Left colon (tissue), 2 donors: ENCODE measurements around the gene PRDM16. TPM values are rescaled to one million over a fixed set of nuclear protein-coding genes. Genes with fewer than 3 reads are reported as not detected.

Experiments
- ATAC-seq: fragments of 200-7000 bp; cut with Tn5 transposase; one replicate; pipeline ENCODE4 v1.9.1; 2020; ENCODE audit warnings: mild to moderate bottlenecking, moderate library complexity
- DNase-seq, 2 donors: peaks; one replicate each; pipeline ENCODE4 v3.0.0-alpha.2; 2020
- intact Hi-C, 2 donors: fragments of 100-400 bp; cut with DNase I in 1 of 2; cut with micrococcal nuclease in 1 of 2; formaldehyde crosslinking; loops; one replicate each; pipeline versions ENCODE4 v1.11.2 to v1.14.0; 2022; cut with DNase I, micrococcal nuclease
- total RNA-seq, 2 donors: library from RNA; stranded (reverse); fragmentation: NEBNext Ultra II Directional; extraction: Animal tissue kit (Norgen Biotek cat#: 25700); gene quantifications; one replicate each; pipeline ENCODE4 v1.2.1, GENCODE V29; 2021
- donor health status: DM: no; HTN: no; CAD: no.
- donor health status: DM: yes; HTN: yes; CAD: no.

The PRDM16 gene
- total RNA-seq, 2 donors from 2014 or later = 1.1 to 1.2 TPM

DNA sequence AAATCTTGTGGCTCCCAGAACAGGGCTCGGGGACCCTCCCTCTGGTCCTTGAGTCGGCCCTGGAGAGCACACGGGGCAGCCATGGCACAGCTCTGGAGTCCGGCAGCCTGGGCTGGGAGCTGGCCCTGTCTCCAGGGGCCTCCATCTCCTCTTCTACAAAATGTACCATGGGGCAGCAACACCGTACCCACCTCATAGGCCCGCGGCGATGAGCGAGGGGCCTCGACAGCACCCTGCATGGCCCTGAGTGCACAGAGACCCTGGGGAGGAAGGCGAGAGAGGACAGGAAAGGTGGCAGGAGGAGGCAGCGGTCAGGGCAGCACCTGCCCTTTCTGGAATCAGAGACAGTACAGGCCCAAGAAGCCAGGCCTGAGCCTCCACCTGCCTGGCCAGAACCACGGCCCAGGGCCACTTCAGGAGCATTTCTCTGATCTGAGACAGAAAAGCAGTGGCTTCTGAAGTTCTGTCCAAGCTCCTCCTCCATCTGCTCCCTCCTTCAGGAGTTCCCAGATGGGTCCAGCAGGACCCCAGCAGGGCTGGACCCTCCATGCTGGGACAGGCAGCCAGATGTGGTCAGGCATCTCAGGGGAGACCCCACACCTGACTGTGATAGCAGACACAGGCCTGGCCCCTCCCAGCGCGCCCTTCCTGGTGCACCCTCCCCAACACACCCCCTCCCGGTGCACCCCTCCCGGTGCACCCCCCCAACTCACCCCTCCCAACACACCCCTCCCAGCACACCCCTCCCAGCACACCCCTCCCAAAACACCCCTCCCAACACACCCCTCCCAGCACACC is 309.6 kb downstream of the PRDM16 start:
- ATAC-seq (no peak), DNase-seq (no peak)
- intact Hi-C loops = no loop called here

DNA sequence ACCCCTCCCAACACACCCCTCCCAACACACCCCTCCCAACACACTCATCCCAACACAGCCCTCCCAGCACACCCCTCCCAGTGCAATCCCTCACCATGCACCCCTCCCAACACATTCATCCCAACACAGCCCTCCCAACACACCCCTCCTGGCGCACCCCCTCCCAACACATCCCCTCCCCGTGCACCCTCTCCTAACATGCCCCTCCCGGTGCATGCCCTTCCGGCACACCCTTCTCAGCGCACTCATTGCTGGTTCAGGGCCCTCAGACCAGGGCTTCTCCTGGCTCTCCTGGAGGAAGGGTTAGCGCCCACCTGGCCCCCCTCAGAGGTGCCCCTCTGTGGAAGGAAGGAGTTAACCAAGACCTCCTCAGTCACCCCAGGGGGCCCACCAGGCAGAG is 310.9 kb downstream of the PRDM16 start:
- intact Hi-C loops = no loop called here
- ATAC-seq = no peak
- DNase-seq = no peak

DNA sequence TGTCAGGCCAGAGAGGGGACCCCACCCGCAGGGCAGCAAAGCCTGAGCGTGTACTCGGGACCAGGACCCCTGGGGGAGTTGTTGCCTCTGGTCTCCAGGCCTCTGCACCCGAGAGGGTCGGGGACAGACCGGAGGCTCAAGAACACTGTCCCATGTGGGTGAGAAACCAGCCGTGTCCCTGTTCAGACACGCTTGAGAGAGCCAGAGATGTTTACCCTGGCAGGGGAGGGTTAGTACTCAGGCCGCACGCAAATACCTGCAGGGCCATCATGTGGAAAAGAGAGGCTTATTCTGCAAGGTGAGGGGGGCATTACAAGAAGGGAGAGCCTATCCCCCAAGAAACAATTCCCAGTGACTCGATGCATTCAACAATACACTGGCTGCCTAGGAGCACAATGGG is 311.5 kb downstream of the PRDM16 start:
- intact Hi-C loops = no loop called here
- ATAC-seq (no peak), DNase-seq (no peak)

DNA sequence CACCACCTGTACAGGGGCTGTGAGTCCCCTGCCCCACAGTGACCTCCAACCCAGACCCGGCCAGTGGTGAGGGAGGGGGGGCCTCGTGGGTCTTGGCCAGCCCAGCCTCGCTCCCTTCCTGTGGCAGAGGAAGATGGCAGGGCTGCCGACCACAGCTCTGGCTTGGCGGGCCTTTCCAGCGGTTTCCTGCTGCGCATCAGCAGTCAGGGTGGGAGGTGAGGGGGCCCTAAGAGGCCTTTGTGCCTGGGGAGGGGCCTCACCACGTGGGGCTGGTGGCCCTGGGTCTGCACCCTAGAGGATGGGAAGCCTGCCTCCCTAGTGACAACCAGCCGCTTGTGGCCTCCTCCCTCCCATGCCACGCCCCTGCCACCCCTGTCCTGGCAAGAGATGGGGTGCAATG is 312.9 kb downstream of the PRDM16 start:
- intact Hi-C loops = no loop called here
- no peak for ATAC-seq
- no peak for DNase-seq

DNA sequence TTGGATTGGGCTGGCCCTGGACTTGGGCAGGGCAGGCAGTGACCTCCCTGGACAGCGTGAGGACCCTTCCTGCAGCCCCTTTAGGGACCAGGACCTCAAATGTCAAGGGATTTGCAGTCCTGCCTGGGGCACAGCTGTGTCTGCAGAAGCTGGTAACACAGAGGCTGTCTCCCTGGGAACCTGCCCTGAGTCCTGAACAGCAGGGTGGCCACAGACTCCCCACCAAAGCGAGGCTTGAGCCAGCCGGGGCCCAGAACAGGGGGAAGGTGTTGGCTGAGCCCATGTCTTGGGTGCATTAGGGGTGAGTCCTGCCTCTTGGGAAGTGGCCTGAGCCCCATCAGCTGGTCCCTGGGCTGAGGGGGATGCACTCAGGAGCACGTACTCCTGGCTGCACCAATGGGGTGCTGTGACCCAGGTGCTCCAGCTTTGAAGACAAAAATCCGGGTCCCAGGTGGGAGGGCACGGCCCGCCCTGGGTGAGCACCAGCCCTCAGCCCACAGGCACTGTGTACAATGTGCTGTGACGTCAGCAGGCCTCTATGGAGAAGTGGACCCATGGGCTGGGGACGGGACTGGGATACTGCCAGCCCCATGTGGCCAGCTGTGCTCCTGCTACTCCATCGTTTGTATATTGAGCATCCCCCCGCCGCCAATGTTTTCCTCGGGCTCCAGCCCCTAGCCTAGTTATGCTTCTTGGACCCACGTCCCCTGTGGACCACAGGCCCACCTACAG is 313.5 kb downstream of the PRDM16 start:
- DNase-seq = no peak
- ATAC-seq = no peak
- intact Hi-C loops = no loop called here

DNA sequence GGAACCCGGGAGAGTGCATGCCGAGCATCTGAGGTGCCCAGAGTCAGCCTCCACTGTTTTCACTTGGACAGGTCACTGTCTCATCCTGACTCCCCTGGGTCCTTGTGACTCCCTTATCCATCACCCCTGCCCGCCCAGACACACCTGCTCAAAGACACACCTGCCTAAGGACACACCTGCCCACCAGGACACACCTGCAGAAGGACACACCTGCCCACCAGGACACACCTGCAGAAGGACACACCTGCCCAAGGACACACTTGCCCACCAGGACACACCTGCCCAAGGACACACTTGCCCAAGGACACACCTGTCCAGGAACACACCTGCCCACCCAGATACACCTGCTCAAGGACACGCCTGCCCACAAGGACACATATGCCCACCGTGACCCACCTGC is 314.7 kb downstream of the PRDM16 start:
- no peak for ATAC-seq
- intact Hi-C loops = no loop called here
- no peak for DNase-seq

DNA sequence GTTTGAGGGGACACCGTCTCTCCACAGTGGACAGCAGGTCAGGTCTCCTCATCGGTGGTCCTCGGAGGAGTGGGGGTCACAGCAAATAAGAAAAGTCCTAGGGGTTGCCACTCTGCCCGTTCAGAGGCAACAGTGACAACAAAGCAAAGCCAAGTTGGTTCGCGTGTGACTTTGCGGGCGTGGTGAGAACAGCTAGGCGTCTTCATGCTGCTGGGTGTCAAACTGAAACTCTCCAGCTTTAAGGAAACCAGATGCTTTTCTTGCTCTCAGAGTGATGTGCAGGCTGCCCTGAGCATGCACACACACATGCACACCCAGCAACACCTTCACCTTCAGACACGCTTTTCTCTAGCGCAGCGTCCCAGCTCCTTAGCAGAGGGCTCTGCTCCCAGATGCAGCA is 315.4 kb downstream of the PRDM16 start:
- DNase-seq (no peak), ATAC-seq (peak; percentile 20)
- intact Hi-C loops = no loop called here

DNA sequence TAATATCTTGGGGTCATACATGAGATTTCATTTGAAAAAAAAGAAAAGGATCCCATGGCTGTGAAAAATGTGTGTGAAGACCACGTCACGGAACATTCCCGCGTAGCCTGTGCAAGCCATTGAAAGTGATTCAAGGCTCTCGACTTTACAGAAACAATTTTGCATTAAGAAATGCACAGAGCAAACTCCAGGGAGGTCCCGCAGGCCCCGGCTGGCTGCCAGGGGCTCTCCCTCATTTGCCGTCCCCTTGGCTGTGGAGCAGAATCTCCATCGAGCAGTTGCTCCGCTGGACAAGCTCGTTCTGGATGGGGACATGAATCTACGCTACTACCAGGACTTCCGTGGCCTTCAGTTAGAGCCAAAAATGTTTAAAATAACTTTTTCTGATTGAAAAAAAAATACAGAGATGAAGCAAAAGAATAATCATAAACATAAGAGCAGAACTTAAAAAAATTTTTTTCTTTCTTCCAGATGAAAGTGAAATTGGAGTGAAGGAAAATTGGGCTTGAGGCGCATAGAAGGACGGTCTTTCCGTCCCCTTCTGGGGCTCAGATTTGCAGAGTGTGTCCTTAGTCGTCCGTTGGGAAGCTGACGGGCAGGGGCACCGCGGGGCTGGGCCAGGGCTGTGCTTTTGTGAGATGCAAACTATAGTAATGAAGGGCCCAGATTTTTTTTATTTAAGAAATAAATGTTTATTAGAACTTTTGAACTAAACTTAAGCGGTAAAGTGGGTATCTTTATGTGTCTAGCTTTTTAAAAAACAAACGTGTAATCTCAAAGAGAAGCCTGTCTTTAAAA is 317.4 kb downstream of the PRDM16 start:
- intact Hi-C loops = no loop called here
- DNase-seq = no peak
- ATAC-seq = no peak

DNA sequence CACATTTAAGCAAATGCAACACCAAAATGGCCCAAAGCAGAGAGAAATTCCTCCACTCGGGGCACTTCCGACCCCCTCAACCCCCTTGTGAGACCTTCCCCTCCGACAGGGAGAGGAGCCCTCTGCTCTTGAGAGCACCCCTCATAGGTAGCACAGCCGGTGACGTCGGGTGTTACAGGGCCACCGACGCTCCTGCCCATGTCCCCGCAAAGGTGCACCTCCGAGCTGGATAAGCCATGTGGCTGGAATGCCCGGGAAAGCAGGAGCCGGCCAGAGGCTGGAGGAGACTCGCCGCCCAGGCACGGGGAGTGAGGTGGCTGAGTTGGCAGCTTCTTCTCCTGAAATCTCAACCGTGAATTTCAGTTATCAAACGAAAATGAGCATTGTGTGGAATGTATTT is 318.4 kb downstream of the PRDM16 start:
- intact Hi-C loops = no loop called here
- DNase-seq (no peak), ATAC-seq (no peak)

DNA sequence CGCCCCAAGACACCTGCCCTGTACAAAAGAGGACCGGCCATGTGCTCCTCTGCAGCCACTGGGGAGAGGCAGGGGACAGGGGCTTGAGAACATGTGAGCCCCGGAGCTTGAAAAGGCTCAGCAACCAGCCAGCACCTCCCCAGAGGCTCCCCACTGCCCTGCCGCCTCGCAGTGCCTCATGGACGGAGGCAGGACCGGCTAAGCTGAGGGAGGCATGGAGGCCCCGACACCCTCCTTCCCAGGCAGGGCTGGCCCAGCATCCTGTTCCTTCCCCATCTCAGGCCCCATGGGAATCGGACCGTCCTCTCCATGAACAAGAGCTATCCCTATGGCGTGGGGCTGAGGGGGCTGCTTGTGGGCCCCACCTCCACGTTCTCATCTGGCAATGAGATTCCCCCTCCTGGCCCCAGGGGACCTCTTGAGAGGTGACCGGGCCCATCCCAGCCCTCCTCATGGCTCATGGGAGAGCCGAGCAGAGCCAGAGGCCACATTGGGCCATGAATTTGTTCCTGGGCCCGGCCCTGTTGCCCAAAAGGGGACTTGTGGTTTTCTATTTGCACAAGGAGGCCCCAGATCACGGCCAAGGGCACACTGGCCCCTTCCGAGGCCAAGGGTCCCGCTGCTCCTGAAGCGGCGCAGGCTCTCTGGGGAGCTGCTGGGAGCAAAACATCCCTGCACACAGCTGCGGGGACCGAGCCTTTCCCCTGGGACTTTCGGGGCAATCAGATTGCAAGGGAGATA is 320.3 kb downstream of the PRDM16 start:
- intact Hi-C loops = no loop called here
- no peak for DNase-seq
- no peak for ATAC-seq

DNA sequence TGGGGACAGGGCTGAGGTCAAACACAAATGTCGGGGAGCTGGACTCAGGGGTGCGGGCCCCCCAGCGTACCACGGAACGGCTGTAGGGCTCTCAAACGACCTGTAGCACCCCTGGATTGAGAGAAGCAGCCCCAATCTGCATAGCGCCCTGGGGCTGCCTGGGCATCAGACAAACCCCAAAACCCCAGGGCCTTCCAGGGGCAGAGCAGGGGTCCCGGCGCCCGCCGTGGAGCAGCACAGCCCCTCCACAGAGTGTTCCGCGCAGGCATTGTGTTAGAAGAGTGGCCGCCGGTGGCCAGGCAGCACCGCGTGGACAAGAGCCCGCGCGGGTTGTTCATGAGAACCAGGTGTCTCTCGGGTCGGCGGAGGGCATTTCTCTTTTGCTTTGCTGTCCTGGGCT is 321.3 kb downstream of the PRDM16 start:
- no peak for DNase-seq

DNA sequence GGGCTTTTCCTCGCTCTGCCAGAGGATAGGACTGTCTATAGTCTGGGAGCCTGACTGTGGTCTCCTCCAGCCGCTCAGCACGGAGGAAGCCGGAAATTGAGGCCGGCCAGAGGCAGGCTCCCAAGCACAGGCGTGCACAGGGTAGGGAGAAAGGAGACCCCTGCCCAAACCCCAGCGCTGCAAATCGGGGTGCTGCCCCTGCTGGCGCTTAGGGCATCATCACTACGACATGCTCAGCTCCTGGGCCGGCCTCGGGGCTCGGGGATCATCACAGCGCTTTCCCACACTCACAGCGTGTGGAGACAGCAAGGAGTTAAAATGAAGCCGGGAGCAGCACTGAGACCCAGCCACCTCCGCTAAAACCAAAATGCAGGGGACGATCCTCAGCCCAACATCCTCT is 322.7 kb downstream of the PRDM16 start:
- intact Hi-C loops = no loop called here
- ATAC-seq (no peak), DNase-seq (no peak)

More for the DNA sequence above, 321.3 kb downstream of the PRDM16 start:
- ATAC-seq = no peak
- intact Hi-C loops = no loop called here

DNA sequence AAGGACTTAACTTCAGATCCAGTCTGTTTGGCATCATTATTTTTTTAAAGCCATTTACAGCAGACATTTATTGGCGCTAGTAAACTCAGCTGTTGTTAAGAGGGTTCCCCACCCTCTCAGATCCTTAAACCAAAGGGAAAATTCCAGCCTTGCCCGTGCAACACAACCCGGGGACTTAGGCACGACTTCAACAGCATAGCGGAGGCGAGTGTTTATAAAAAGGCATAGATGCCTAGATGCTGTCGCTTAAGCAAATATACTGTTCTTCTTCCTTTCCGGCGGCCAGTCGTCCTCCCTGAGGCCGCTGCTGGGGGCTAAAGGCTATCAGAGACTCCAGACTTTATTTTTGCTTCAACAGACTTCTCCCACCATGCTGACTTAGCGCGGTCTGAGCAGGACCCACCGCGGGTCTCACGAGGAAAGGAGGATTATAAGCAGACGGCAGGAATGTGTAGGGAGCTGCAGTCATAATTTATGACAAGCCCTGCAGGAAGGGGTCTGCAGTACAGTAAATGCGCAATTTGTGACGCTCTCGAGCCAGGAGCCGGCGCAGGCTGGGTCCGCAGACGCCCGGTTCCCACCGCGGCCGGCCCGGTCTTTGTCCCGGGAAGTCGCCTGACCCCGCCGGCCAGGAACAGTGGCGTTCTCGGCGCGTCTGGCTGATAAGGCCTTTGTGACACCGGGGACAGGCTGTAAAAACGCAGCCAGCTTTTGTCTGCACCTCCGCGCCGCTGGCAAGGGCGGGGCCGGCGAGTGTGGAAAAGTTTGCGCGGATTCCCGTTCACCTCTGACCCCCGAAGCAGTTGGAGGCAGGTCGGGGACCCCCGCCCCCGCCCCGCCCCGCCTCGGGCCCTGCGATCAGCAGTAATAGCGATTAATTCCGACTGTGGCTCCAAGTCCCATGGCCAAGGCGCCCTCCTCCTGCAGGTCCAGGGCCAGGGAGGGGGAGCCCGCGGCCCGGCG is 324.3 kb downstream of the PRDM16 start:
- intact Hi-C loops = no loop called here
- ATAC-seq (peak; percentile 82), DNase-seq (peak in 1 of 2 donors; percentile 41)

DNA sequence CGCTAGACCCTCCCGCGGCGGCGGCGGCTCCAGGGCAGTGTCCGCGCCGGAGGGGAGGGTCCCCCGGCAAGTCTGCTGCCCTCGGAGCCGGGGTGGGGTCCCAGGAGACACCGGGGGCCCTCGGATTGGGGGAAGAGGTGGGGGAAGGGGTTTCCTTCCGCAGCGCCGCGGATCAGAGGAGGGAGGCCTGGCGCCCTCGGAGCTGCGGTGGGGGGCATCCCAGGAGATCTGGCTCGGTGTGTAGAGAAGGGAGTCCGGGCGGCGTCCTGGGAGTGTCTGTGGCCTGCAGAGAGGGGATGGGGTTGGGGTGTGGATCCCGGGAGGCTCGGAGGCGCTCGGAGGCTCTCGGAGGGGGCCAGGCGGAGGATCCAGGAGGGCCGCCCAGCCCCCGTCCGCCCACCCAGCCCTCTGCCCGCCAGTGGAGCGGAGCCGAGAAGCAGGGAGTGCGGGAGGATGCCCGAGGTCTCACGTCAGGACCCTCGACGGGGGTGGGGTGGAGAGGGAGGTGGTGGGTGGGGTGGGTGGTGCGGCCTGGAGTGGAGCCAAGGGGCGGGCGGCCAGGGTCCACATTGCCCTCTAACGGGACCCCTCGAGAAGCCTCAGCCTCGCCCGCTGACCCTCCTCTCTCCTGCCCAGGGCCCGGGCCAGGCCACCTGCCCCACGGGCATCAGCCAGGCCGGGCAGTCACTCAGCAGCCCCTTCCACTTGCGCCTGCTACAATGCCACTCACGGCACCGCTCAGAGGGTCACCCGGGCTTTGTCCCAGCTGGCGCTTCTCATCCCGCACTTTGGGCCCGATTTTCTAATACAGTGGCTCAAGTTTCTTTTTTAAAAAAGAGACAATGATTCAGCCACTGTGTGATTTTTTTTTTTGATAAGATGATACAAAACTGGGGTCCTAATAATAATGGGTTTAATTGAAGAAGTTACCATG is 325.3 kb downstream of the PRDM16 start:
- no peak for DNase-seq
- ATAC-seq = peak; percentile 31
- intact Hi-C loops = no loop called here

DNA sequence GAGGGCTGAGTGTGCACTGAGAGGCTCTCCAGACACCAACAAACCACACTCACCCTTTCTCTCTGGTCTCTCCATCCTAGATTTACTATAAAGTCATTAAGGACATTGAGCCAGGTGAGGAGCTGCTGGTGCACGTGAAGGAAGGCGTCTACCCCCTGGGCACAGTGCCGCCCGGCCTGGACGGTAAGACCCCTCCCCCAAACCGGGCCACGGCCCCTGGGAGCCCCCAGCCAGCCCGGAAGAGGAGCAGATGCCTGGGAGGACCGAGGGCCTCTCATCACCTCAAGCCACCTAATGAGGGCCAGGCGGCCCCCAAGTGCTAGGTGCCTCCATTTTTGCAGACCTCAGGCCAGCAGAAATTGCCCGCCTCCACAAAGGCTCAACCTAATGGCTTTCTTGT is 327.4 kb downstream of the PRDM16 start:
- no peak for DNase-seq
- ATAC-seq = no peak
- intact Hi-C loops = no loop called here

DNA sequence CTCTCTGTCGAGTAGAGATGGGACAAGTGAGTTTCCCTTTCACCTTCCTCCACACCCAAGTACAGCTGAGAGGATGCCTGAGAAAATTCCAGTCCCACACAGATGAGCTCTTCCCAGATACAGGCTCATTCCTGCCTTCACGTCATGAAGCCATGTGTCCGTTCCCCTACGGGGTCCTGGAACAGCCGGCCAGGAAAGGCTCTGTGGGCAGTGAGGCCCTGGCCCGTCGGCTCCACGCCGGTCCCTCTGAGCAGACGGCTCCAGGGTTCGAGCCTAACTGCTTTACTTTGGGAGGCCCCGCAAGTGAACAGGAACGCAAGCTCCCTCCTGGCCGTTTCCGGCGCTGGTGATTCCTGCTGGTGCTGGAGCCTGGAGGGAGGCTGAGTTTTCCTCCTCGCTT is 328.3 kb downstream of the PRDM16 start:
- ATAC-seq = no peak
- no peak for DNase-seq
- intact Hi-C loops = no loop called here
